ENCODE results near the gene CNIH3.

DNA sequence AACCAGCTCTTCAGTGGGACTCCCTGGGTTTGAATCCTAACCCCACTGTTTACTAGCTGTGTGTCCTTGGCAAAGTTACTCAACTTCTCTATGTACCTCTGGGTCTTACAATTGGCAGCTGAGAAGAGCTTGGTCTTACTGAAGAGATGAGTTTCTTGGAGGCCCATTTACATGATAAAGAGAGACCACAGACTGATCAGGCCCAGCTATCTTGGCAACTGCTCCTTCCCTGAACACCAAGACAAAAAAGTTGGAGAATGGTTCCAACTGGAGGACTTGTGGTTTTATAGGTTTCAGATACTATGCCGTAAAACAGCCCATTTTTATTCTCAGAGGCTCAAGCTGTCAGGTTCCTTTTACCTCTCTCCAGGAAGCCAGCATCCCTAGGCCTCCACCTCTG lies 24.8 kb upstream of the CNIH3 start:
- TF ChIP-seq ZC3H10 (CRISPR knock-in tag; IDR thresholded peaks at IDR 0.05): no peak
- no peak for TF ChIP-seq ARNTL (CRISPR knock-in tag; IDR thresholded peaks at IDR 0.05; ENCODE audit: borderline replicate concordance, low read depth)
- TF ChIP-seq ZFP30 (CRISPR knock-in tag; IDR thresholded peaks at IDR 0.05): no peak
- TF ChIP-seq TOX (CRISPR knock-in tag; IDR thresholded peaks at IDR 0.05; ENCODE audit: borderline replicate concordance): no peak
- TF ChIP-seq PPARA (CRISPR knock-in tag; IDR thresholded peaks at IDR 0.05; ENCODE audit: borderline replicate concordance): no peak
- TF ChIP-seq PATZ1 (CRISPR knock-in tag; IDR thresholded peaks at IDR 0.05; ENCODE audit: borderline replicate concordance): no peak
- TF ChIP-seq TSHZ2 (CRISPR knock-in tag; IDR thresholded peaks at IDR 0.05): no peak
- no peak for TF ChIP-seq OSR1 (CRISPR knock-in tag; IDR thresholded peaks at IDR 0.05)
- TF ChIP-seq RARB (CRISPR knock-in tag; IDR thresholded peaks at IDR 0.05): no peak
- TF ChIP-seq GLIS3 (CRISPR knock-in tag; IDR thresholded peaks at IDR 0.05): no peak
- TF ChIP-seq POU6F1 (CRISPR knock-in tag; IDR thresholded peaks at IDR 0.05; ENCODE audit: borderline replicate concordance, low read depth): no peak
- TF ChIP-seq BACH2 (CRISPR knock-in tag; IDR thresholded peaks at IDR 0.05; ENCODE audit: borderline replicate concordance): no peak
- TF ChIP-seq ZNF8 (CRISPR knock-in tag; IDR thresholded peaks at IDR 0.05): no peak

All from SK-N-SH treated with all-trans-retinoic acid at 6 μM for 48 hours (cell line).